Duodenal mucosa (tissue), 2 donors: ENCODE measurements around the gene RADIL.

ENCODE experiments used
- H3K27ac ChIP-seq: one replicate; pipeline ENCODE4 v1.7.0; 2013; ENCODE audit warnings: low read depth, low read length
- H3K27me3 ChIP-seq, 2 donors: one replicate each; pipeline ENCODE4 v1.7.0; 2013; ENCODE audit warnings: low read length in 2 of 2, control low read depth in 1 of 2; ENCODE audit not compliant: insufficient read depth in 2 of 2, control insufficient read depth in 1 of 2
- H3K36me3 ChIP-seq, 2 donors: one replicate each; pipeline ENCODE4 v1.7.0; 2013; ENCODE audit warnings: low read length in 2 of 2, control low read depth in 1 of 2; ENCODE audit not compliant: insufficient read depth in 2 of 2, control insufficient read depth in 1 of 2
- H3K4me1 ChIP-seq, 2 donors: one replicate each; pipeline ENCODE4 v1.7.0; 2013; ENCODE audit warnings: low read length in 2 of 2, control low read depth in 1 of 2; ENCODE audit not compliant: insufficient read depth in 2 of 2, control insufficient read depth in 1 of 2
- H3K4me3 ChIP-seq, 2 donors: one replicate each; pipeline ENCODE4 v1.7.0; 2013; ENCODE audit warnings: low read length in 2 of 2, low read depth in 1 of 2
- H3K9ac ChIP-seq, 2 donors: one replicate each; pipeline ENCODE4 v1.7.0; 2013; ENCODE audit warnings: low read length in 2 of 2, low read depth in 1 of 2
- H3K9me3 ChIP-seq, 2 donors: one replicate each; pipeline ENCODE4 v1.7.0; 2013; ENCODE audit warnings: low read length in 2 of 2, control low read depth in 1 of 2; ENCODE audit not compliant: control insufficient read depth in 1 of 2

RADIL gene

GRCh38 chr7:4854916-4855315 is 28.6 kb downstream of the RADIL start:
- Histone ChIP-seq H3K4me3 (no peak overlapping the region), H3K9me3 (no peaks in the 10 kb centered on the region), H3K9ac (no peak overlapping the region), H3K36me3 (no peaks in the 10 kb centered on the region), H3K27me3 (no peaks in the 10 kb centered on the region), H3K27ac (no peak overlapping the region), H3K4me1 (no peaks in the 10 kb centered on the region)

- Histone ChIP-seq H3K4me1 (no peaks in the 10 kb centered on the region), H3K4me3 (no peak overlapping the region), H3K27me3 (no peaks in the 10 kb centered on the region), H3K9ac (no peak overlapping the region), H3K9me3 (no peaks in the 10 kb centered on the region), H3K27ac (no peak overlapping the region), H3K36me3 (no peaks in the 10 kb centered on the region)
These were observed 31.8 kb downstream of the RADIL start for GRCh38 chr7:4851459-4852422.

- Histone ChIP-seq H3K9ac (no peak overlapping the region), H3K27me3 (no peaks in the 10 kb centered on the region), H3K27ac (no peak overlapping the region), H3K9me3 (no peaks in the 10 kb centered on the region), H3K36me3 (no peaks in the 10 kb centered on the region), H3K4me1 (no peaks in the 10 kb centered on the region), H3K4me3 (no peak overlapping the region)
These were observed 33.2 kb downstream of the RADIL start for GRCh38 chr7:4850262-4850795.

GRCh38 chr7:4849390-4849789 is 34.1 kb downstream of the RADIL start:
- Histone ChIP-seq H3K4me3 (no peak overlapping the region), H3K36me3 (no peaks in the 10 kb centered on the region), H3K27me3 (no peaks in the 10 kb centered on the region), H3K9ac (no peak overlapping the region), H3K9me3 (no peaks in the 10 kb centered on the region), H3K4me1 (no peaks in the 10 kb centered on the region), H3K27ac (no peak overlapping the region)

- no peak overlapping the region for H3K4me3 ChIP-seq
- H3K27me3 ChIP-seq: no peaks in the 10 kb centered on the region
- no peak overlapping the region for H3K27ac ChIP-seq
- H3K36me3 ChIP-seq: no peaks in the 10 kb centered on the region
- H3K9me3 ChIP-seq: no peaks in the 10 kb centered on the region
- no peaks in the 10 kb centered on the region for H3K4me1 ChIP-seq
- H3K9ac ChIP-seq: no peak overlapping the region
These were observed 37.8 kb downstream of the RADIL start for GRCh38 chr7:4845740-4846142.

- no peak overlapping the region for H3K9ac ChIP-seq
- H3K4me1 ChIP-seq: no peaks in the 10 kb centered on the region
- no peak overlapping the region for H3K27ac ChIP-seq
- no peak overlapping the region for H3K4me3 ChIP-seq
- no peaks in the 10 kb centered on the region for H3K36me3 ChIP-seq
- no peaks in the 10 kb centered on the region for H3K27me3 ChIP-seq
- no peaks in the 10 kb centered on the region for H3K9me3 ChIP-seq
These were observed 41.0 kb downstream of the RADIL start for GRCh38 chr7:4842319-4843064.

GRCh38 chr7:4841836-4842235 is 41.7 kb downstream of the RADIL start:
- Histone ChIP-seq H3K36me3 (no peaks in the 10 kb centered on the region), H3K9ac (no peak overlapping the region), H3K4me1 (no peaks in the 10 kb centered on the region), H3K4me3 (no peak overlapping the region), H3K27ac (no peak overlapping the region), H3K27me3 (no peaks in the 10 kb centered on the region), H3K9me3 (no peaks in the 10 kb centered on the region)

GRCh38 chr7:4841007-4841784 is 42.3 kb downstream of the RADIL start:
- Histone ChIP-seq H3K9ac (no peak overlapping the region), H3K27me3 (no peaks in the 10 kb centered on the region), H3K36me3 (no peaks in the 10 kb centered on the region), H3K4me3 (no peak overlapping the region), H3K9me3 (no peaks in the 10 kb centered on the region), H3K27ac (no peak overlapping the region), H3K4me1 (no peaks in the 10 kb centered on the region)

- H3K4me1 ChIP-seq: no peaks in the 10 kb centered on the region
- no peak overlapping the region for H3K27ac ChIP-seq
- H3K9ac ChIP-seq: no peak overlapping the region
- H3K36me3 ChIP-seq: no peaks in the 10 kb centered on the region
- H3K27me3 ChIP-seq: no peaks in the 10 kb centered on the region
- H3K9me3 ChIP-seq: no peaks in the 10 kb centered on the region
- H3K4me3 ChIP-seq: no peak overlapping the region
These were observed 43.4 kb downstream of the RADIL start for GRCh38 chr7:4840079-4840501.
